Measurements from ENCODE around the gene CFAP97D2. TPM values are rescaled to one million over a fixed set of nuclear protein-coding genes. Genes with fewer than 3 reads are reported as not detected.

The CFAP97D2 gene
- polyA plus RNA-seq, 1 of the 3 experiments (the other 2 are of a cell fraction) = not detected

DNA sequence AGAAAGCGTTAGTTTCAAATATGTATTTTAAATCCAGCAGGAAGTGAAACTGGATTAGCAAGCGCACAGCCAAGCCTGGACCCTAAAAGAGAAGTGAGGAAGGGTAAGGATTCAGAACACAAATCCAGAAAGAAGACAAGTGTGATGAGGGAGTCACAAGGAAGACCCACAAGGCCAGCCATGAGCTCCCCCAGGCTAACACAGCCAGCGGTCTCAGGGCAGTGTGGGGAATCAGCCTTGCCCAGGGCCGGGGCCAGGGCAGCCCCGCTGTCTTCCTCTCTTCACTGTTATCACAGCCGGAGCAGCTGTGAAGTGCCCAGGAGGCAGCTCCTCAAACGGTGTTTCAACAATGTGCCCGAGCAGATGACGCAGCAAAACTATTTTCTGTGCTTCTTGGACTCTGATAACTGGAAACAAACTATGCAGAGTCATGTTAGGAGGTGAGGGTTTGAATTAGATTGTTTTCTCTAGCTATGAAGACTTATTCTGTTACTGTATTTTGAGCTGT lies 43.5 kb downstream of the CFAP97D2 start:
- Histone ChIP-seq H3K27me3 (ENCODE audit: insufficient read depth) (no peaks in the 10 kb centered on the region), H4K20me1 (ENCODE audit: insufficient read depth) (no peaks in the 10 kb centered on the region), H3K4me3 (ENCODE audit: low read depth in 2 of 2, low read length in 1 of 2) (no peak overlapping the region), H3F3A (replicated peaks; ENCODE audit: insufficient read depth) (peaks cover 5% of the 10 kb centered on the region), H3K79me2 (ENCODE audit: insufficient read depth) (no peaks in the 10 kb centered on the region), H3K4me2 (no peak overlapping the region), H3K9ac (no peak overlapping the region), H3K4me1 (ENCODE audit: control insufficient read depth in 1 of 2, insufficient read depth in 2 of 2, low read depth in 1 of 2, low read length in 1 of 2) (peaks cover 0 to 15% of the 10 kb centered on the region in 2 experiments; a peak in 1 of 4 replicates), H3K9me3 (no peaks in the 10 kb centered on the region), H3K9me2 (no peaks in the 10 kb centered on the region), H2AFZ (ENCODE audit: low read depth) (no peak overlapping the region), H3K36me3 (replicated peaks in 1 of 2; ENCODE audit: control insufficient read depth in 1 of 2, insufficient read depth in 2 of 2, low read length in 1 of 2) (no peaks in the 10 kb centered on the region), H3K27ac (ENCODE audit: low read depth in 2 of 2, low read length in 1 of 2) (no peak overlapping the region)
- ChIA-PET POLR2A (no interaction called here), CTCF (interaction anchor here (0.6 kb wide), 1 partner anchor 28 kb away, joined by 3 read pairs; no protein-coding TSS in a partner anchor)
- 100% methylated on average over 3 of the region's 9 CpGs for WGBS (ENCODE audit: low lambda C conversion rate)
- TF ChIP-seq EZH2phosphoT487 (IDR thresholded peaks at IDR 0.05; ENCODE audit: borderline replicate concordance, low read depth) (no peak), RFX5 (IDR thresholded peaks at IDR 0.05; ENCODE audit: low read length) (no peak)
- no peak for DNase-seq

DNA sequence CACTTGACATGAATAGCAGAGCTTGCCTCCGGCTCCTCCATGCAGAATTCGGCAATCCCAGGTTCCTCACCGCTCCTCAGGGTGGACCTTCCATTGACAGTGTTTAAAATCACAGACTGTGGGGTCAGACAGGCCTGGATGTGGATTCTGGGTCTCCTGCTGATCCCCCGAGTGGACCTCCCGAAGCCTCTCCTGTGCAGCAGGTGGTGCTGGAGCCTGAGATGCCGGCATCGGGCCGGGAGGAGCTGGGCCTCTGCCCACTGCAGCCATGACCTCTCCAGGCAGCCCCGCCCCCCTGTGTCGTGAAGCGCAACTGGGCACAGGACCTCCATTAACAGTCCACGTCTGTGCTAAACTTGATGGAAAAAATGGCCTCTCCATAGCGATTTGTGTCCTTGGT lies 45.1 kb downstream of the CFAP97D2 start:
- no peak for TF ChIP-seq TCF12 (IDR thresholded peaks at IDR 0.05)
- TF ChIP-seq, protein P1, sequence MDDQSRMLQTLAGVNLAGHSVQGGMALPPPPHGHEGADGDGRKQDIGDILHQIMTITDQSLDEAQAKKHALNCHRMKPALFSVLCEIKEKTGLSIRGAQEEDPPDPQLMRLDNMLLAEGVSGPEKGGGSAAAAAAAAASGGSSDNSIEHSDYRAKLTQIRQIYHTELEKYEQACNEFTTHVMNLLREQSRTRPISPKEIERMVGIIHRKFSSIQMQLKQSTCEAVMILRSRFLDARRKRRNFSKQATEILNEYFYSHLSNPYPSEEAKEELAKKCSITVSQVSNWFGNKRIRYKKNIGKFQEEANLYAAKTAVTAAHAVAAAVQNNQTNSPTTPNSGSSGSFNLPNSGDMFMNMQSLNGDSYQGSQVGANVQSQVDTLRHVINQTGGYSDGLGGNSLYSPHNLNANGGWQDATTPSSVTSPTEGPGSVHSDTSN (IDR thresholded peaks at IDR 0.05) = no peak
- no peak for TF ChIP-seq RFX5 (IDR thresholded peaks at IDR 0.05; ENCODE audit: low read length)
- no peak for TF ChIP-seq CHD2 (IDR thresholded peaks at IDR 0.05; ENCODE audit: low read length, partially characterized antibody)
- TF ChIP-seq TEAD4 (IDR thresholded peaks at IDR 0.05; ENCODE audit: borderline replicate concordance, insufficient read depth) = no peak
- TF ChIP-seq, protein P2, sequence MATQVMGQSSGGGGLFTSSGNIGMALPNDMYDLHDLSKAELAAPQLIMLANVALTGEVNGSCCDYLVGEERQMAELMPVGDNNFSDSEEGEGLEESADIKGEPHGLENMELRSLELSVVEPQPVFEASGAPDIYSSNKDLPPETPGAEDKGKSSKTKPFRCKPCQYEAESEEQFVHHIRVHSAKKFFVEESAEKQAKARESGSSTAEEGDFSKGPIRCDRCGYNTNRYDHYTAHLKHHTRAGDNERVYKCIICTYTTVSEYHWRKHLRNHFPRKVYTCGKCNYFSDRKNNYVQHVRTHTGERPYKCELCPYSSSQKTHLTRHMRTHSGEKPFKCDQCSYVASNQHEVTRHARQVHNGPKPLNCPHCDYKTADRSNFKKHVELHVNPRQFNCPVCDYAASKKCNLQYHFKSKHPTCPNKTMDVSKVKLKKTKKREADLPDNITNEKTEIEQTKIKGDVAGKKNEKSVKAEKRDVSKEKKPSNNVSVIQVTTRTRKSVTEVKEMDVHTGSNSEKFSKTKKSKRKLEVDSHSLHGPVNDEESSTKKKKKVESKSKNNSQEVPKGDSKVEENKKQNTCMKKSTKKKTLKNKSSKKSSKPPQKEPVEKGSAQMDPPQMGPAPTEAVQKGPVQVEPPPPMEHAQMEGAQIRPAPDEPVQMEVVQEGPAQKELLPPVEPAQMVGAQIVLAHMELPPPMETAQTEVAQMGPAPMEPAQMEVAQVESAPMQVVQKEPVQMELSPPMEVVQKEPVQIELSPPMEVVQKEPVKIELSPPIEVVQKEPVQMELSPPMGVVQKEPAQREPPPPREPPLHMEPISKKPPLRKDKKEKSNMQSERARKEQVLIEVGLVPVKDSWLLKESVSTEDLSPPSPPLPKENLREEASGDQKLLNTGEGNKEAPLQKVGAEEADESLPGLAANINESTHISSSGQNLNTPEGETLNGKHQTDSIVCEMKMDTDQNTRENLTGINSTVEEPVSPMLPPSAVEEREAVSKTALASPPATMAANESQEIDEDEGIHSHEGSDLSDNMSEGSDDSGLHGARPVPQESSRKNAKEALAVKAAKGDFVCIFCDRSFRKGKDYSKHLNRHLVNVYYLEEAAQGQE (IDR thresholded peaks at IDR 0.05; ENCODE audit: low read depth, low read length) = no peak
- no peak for TF ChIP-seq RXRA (IDR thresholded peaks at IDR 0.05; ENCODE audit: borderline replicate concordance, low read depth)
- TF ChIP-seq, protein P3, sequence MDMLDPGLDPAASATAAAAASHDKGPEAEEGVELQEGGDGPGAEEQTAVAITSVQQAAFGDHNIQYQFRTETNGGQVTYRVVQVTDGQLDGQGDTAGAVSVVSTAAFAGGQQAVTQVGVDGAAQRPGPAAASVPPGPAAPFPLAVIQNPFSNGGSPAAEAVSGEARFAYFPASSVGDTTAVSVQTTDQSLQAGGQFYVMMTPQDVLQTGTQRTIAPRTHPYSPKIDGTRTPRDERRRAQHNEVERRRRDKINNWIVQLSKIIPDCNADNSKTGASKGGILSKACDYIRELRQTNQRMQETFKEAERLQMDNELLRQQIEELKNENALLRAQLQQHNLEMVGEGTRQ (IDR thresholded peaks at IDR 0.05; ENCODE audit: borderline replicate concordance, low read depth, low read length) = no peak
- TF ChIP-seq, protein P4, sequence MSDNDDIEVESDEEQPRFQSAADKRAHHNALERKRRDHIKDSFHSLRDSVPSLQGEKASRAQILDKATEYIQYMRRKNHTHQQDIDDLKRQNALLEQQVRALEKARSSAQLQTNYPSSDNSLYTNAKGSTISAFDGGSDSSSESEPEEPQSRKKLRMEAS (IDR thresholded peaks at IDR 0.05; ENCODE audit: low read depth) = no peak
- TF ChIP-seq, protein P5, sequence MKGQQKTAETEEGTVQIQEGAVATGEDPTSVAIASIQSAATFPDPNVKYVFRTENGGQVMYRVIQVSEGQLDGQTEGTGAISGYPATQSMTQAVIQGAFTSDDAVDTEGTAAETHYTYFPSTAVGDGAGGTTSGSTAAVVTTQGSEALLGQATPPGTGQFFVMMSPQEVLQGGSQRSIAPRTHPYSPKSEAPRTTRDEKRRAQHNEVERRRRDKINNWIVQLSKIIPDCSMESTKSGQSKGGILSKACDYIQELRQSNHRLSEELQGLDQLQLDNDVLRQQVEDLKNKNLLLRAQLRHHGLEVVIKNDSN (IDR thresholded peaks at IDR 0.05; ENCODE audit: borderline replicate concordance, low read depth) = no peak
- TF ChIP-seq, protein P6, sequence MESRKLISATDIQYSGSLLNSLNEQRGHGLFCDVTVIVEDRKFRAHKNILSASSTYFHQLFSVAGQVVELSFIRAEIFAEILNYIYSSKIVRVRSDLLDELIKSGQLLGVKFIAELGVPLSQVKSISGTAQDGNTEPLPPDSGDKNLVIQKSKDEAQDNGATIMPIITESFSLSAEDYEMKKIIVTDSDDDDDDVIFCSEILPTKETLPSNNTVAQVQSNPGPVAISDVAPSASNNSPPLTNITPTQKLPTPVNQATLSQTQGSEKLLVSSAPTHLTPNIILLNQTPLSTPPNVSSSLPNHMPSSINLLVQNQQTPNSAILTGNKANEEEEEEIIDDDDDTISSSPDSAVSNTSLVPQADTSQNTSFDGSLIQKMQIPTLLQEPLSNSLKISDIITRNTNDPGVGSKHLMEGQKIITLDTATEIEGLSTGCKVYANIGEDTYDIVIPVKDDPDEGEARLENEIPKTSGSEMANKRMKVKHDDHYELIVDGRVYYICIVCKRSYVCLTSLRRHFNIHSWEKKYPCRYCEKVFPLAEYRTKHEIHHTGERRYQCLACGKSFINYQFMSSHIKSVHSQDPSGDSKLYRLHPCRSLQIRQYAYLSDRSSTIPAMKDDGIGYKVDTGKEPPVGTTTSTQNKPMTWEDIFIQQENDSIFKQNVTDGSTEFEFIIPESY (IDR thresholded peaks at IDR 0.05; ENCODE audit: borderline replicate concordance, low read depth) = no peak
- no peak for TF ChIP-seq EP300 (IDR thresholded peaks at IDR 0.05; ENCODE audit: borderline replicate concordance in 1 of 2, low read depth in 1 of 2, low read length in 1 of 2)
- no peak for TF ChIP-seq MEF2A (IDR thresholded peaks at IDR 0.05; ENCODE audit: borderline replicate concordance, low read depth)
- TF ChIP-seq EZH2phosphoT487 (IDR thresholded peaks at IDR 0.05; ENCODE audit: borderline replicate concordance, low read depth) = no peak
- TF ChIP-seq POLR2AphosphoS5 (IDR thresholded peaks at IDR 0.05; ENCODE audit: low read depth, low read length) = no peak
- no peak for TF ChIP-seq RAD21 (IDR thresholded peaks at IDR 0.05; ENCODE audit: low read length)
- DNase-seq = no peak
- Histone ChIP-seq H2AFZ (ENCODE audit: low read depth) (no peak overlapping the region), H3K4me3 (ENCODE audit: low read depth in 2 of 2, low read length in 1 of 2) (no peak overlapping the region), H3K4me2 (no peak overlapping the region), H3K4me1 (ENCODE audit: control insufficient read depth in 1 of 2, insufficient read depth in 2 of 2, low read depth in 1 of 2, low read length in 1 of 2) (peaks cover 0 to 15% of the 10 kb centered on the region in 2 experiments; a peak in 1 of 4 replicates), H3F3A (replicated peaks; ENCODE audit: insufficient read depth) (peaks cover 5% of the 10 kb centered on the region), H3K79me2 (ENCODE audit: insufficient read depth) (no peaks in the 10 kb centered on the region), H3K27me3 (ENCODE audit: insufficient read depth) (no peaks in the 10 kb centered on the region; the same call in 1 of the 2 replicates), H3K9me2 (no peaks in the 10 kb centered on the region), H3K27ac (ENCODE audit: low read depth in 2 of 2, low read length in 1 of 2) (no peak overlapping the region), H3K9me3 (no peaks in the 10 kb centered on the region), H3K9ac (no peak overlapping the region), H3K36me3 (replicated peaks in 1 of 2; ENCODE audit: control insufficient read depth in 1 of 2, insufficient read depth in 2 of 2, low read length in 1 of 2) (no peaks in the 10 kb centered on the region), H4K20me1 (ENCODE audit: insufficient read depth) (no peaks in the 10 kb centered on the region)
- 97% methylated on average over 7 of the region's 13 CpGs for WGBS (ENCODE audit: low lambda C conversion rate)
- ChIA-PET POLR2A (no interaction called here), CTCF (no interaction called here)
